Liver (tissue), 9 donors: Measurements from ENCODE around the gene PITPNM1. TPM values are rescaled to one million over a fixed set of nuclear protein-coding genes. Genes with fewer than 3 reads are reported as not detected.
"Not testable (repeated sequence)": the region's sequence is repeated elsewhere in the genome, so short reads cannot be mapped to it uniquely, and the experiment has no call there.

ENCODE experiments used
- DNase-seq: peaks from one replicate; pipeline ENCODE4 v3.0.0-alpha.2; 2017; ENCODE audit warnings: low spot score
- H3K27ac ChIP-seq, 2 donors: one replicate each; pipeline ENCODE4 v1.7.0; 2013; ENCODE audit warnings: inconsistent platforms in 2 of 2, low read length in 2 of 2, control low read depth in 1 of 2, low read depth in 1 of 2, mild to moderate bottlenecking in 1 of 2
- H3K27me3 ChIP-seq, 4 donors: one replicate each; pipeline versions ENCODE4 v1.6.1 to v1.7.0; 2013; ENCODE audit warnings: low read length in 3 of 4, inconsistent platforms in 1 of 4, mild to moderate bottlenecking in 1 of 4, moderate library complexity in 1 of 4; ENCODE audit not compliant: control insufficient read depth in 4 of 4, insufficient read depth in 4 of 4
- H3K36me3 ChIP-seq, 4 donors: one replicate each; pipeline versions ENCODE4 v1.6.1 to v1.7.0; 2013; ENCODE audit warnings: low read length in 3 of 4, mild to moderate bottlenecking in 3 of 4, low read depth in 1 of 4, moderate library complexity in 1 of 4; ENCODE audit not compliant: control insufficient read depth in 4 of 4, insufficient read depth in 3 of 4
- H3K4me1 ChIP-seq, 4 donors: one replicate each; pipeline versions ENCODE4 v1.6.1 to v1.7.0; 2013; ENCODE audit warnings: low read length in 3 of 4, mild to moderate bottlenecking in 3 of 4, moderate library complexity in 1 of 4; ENCODE audit not compliant: control insufficient read depth in 4 of 4, insufficient read depth in 4 of 4
- H3K4me3 ChIP-seq, 3 donors: one replicate each; pipeline versions ENCODE4 v1.6.1 to v1.7.0; 2013; ENCODE audit warnings: low read length in 3 of 3, control low read depth in 1 of 3, low read depth in 1 of 3, mild to moderate bottlenecking in 1 of 3
- H3K9ac ChIP-seq, 2 donors: one replicate each; pipeline ENCODE4 v1.7.0; 2013; ENCODE audit warnings: low read length in 2 of 2, mild to moderate bottlenecking in 2 of 2, moderate library complexity in 2 of 2, control low read depth in 1 of 2, low read depth in 1 of 2
- H3K9me3 ChIP-seq, 4 donors: one replicate each; pipeline versions ENCODE4 v1.6.1 to v1.7.0; 2013; ENCODE audit warnings: low read length in 3 of 4; ENCODE audit not compliant: control insufficient read depth in 4 of 4
- EGR1 ChIP-seq, 2 donors: IDR thresholded peaks; 2 replicates each; pipeline ENCODE4 v1.6.1; 2016 to 2018; ENCODE audit warnings: antibody characterized with exemption in 2 of 2, low read depth in 2 of 2
- FOXA2 ChIP-seq: IDR thresholded peaks from 2 replicates; pipeline ENCODE4 v1.6.1; 2016; ENCODE audit warnings: antibody characterized with exemption
- HNF4A ChIP-seq, 2 donors: conservative IDR thresholded peaks; 2 replicates each; pipeline ENCODE4 v1.6.1; 2016; ENCODE audit warnings: antibody characterized with exemption in 2 of 2, mild to moderate bottlenecking in 2 of 2
- HNF4G ChIP-seq: IDR thresholded peaks from 2 replicates; pipeline ENCODE4 v1.6.1; 2016; ENCODE audit warnings: antibody characterized with exemption
- JUND ChIP-seq, 2 donors: IDR thresholded peaks; 2 replicates each; pipeline ENCODE4 v1.6.1; 2016; ENCODE audit warnings: antibody characterized with exemption in 2 of 2
- RXRA ChIP-seq, 2 donors: IDR thresholded peaks; 2 replicates each; pipeline ENCODE4 v1.6.1; 2017 to 2018; ENCODE audit warnings: antibody characterized with exemption in 2 of 2, mild to moderate bottlenecking in 1 of 2
- YY1 ChIP-seq: IDR thresholded peaks from 2 replicates; pipeline ENCODE4 v1.6.1; 2016; ENCODE audit warnings: antibody characterized with exemption, mild to moderate bottlenecking
- WGBS: extraction: QIAGEN DNeasy Blood & Tissue Kit; methylation state at CpG from one replicate; pipeline ENCODE4 v1.1.7; 2013; 5-methylcytosine and 5-hydroxymethylcytosine counted together
- polyA plus RNA-seq, 2 donors: library from polyadenylated mRNA; stranded (reverse) in 1 of 2; unstranded in 1 of 2; fragments of 200-250 nt in 1 of 2; fragments of >200 nt in 1 of 2; fragmentation: Nextera tagmentation in 1 of 2; extraction: Ambion mirVana in 1 of 2; gene quantifications; one replicate each; pipeline versions ENCODE4 v1.2.1 to v1.2.3, GENCODE V29; 2013 to 2015
- total RNA-seq, 2 donors: library from RNA; depleted of rRNA; stranded (reverse); fragments of >200 nt; gene quantifications; one replicate each; pipeline ENCODE4 v1.2.3, GENCODE V29; 2014
- TF ChIP-seq, protein P1 (sequence below): fragments of 150-350 bp; IDR thresholded peaks from 2 replicates; pipeline ENCODE4 v1.5.1; 2017; ENCODE audit warnings: improper control_type of control experiment, low read depth, low read length; ENCODE audit not compliant: missing input control
- TF ChIP-seq, protein P2 (sequence below): IDR thresholded peaks from 2 replicates; pipeline ENCODE4 v1.6.1; 2016; ENCODE audit warnings: antibody characterized with exemption
- TF ChIP-seq, protein P3 (sequence below): IDR thresholded peaks from 2 replicates; pipeline ENCODE4 v1.6.1; 2016; ENCODE audit warnings: antibody characterized with exemption
- TF ChIP-seq, protein P4 (sequence below): IDR thresholded peaks from 2 replicates; pipeline ENCODE4 v1.6.1; 2016; ENCODE audit warnings: antibody characterized with exemption, mild to moderate bottlenecking
- donor health status: healthy.
- donor health status: healthy.
- donor health status: healthy.
- donor health status: healthy.
- donor health status: healthy.

PITPNM1 gene
- total and polyA plus RNA-seq, 4 donors, result 1.3 to 9.3 (median 5.1) TPM

DNA sequence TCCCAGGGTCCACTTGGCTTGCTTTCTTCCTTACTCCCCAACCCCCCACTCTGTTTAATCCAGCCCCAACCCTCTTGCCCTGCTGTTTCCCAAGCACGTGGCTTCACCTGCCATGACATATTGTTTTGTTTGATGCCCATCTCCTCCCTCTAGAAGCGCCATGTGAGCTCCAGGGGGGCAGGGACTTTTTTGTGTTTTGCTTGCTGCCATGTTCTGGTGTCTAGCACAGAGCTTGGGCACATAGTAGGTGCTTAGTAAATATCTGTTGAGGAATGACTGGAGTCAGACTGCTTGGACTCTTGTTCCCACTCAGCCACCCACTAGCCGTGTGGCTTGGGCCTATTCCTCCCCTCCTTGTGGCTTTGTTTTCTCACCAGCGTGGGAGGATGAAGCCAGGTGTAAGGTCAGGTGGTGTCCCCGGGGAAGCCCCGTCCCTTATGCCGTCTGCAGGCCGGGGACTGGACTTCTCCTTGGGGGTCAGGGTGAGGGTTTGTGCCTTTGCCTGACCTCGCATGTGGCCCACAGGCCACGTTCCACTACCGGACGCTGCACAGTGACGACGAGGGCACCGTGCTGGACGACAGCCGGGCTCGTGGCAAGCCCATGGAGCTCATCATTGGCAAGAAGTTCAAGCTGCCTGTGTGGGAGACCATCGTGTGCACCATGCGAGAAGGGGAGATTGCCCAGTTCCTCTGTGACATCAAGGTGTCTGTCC lies 18.5 kb downstream of the PITPNM1 start:
- no peak for DNase-seq
- Histone ChIP-seq H3K36me3 (peaks cover 6 to 28% (median 12%) of the 10 kb centered on the region in 4 donors), H3K9ac (no peak overlapping the region), H3K27ac (no peak overlapping the region), H3K4me3 (no peak overlapping the region), H3K9me3 (no peaks in the 10 kb centered on the region), H3K27me3 (no peaks in the 10 kb centered on the region), H3K4me1 (peaks cover 10 to 25% (median 15%) of the 10 kb centered on the region in 4 donors)
- 89% methylated on average over 20 of the region's 20 CpGs for WGBS
- TF ChIP-seq, protein P1, sequence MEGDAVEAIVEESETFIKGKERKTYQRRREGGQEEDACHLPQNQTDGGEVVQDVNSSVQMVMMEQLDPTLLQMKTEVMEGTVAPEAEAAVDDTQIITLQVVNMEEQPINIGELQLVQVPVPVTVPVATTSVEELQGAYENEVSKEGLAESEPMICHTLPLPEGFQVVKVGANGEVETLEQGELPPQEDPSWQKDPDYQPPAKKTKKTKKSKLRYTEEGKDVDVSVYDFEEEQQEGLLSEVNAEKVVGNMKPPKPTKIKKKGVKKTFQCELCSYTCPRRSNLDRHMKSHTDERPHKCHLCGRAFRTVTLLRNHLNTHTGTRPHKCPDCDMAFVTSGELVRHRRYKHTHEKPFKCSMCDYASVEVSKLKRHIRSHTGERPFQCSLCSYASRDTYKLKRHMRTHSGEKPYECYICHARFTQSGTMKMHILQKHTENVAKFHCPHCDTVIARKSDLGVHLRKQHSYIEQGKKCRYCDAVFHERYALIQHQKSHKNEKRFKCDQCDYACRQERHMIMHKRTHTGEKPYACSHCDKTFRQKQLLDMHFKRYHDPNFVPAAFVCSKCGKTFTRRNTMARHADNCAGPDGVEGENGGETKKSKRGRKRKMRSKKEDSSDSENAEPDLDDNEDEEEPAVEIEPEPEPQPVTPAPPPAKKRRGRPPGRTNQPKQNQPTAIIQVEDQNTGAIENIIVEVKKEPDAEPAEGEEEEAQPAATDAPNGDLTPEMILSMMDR, result no peak
- TF ChIP-seq HNF4A (conservative IDR thresholded peaks at IDR 0.05), result no peak
- TF ChIP-seq, protein P2, sequence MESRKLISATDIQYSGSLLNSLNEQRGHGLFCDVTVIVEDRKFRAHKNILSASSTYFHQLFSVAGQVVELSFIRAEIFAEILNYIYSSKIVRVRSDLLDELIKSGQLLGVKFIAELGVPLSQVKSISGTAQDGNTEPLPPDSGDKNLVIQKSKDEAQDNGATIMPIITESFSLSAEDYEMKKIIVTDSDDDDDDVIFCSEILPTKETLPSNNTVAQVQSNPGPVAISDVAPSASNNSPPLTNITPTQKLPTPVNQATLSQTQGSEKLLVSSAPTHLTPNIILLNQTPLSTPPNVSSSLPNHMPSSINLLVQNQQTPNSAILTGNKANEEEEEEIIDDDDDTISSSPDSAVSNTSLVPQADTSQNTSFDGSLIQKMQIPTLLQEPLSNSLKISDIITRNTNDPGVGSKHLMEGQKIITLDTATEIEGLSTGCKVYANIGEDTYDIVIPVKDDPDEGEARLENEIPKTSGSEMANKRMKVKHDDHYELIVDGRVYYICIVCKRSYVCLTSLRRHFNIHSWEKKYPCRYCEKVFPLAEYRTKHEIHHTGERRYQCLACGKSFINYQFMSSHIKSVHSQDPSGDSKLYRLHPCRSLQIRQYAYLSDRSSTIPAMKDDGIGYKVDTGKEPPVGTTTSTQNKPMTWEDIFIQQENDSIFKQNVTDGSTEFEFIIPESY, result no peak
- TF ChIP-seq FOXA2, result no peak
- TF ChIP-seq RXRA (IDR thresholded peaks at IDR 0.05), result no peak
- TF ChIP-seq, protein P3, sequence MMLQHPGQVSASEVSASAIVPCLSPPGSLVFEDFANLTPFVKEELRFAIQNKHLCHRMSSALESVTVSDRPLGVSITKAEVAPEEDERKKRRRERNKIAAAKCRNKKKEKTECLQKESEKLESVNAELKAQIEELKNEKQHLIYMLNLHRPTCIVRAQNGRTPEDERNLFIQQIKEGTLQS, result no peak
- no peak for TF ChIP-seq JUND (IDR thresholded peaks at IDR 0.05)

DNA sequence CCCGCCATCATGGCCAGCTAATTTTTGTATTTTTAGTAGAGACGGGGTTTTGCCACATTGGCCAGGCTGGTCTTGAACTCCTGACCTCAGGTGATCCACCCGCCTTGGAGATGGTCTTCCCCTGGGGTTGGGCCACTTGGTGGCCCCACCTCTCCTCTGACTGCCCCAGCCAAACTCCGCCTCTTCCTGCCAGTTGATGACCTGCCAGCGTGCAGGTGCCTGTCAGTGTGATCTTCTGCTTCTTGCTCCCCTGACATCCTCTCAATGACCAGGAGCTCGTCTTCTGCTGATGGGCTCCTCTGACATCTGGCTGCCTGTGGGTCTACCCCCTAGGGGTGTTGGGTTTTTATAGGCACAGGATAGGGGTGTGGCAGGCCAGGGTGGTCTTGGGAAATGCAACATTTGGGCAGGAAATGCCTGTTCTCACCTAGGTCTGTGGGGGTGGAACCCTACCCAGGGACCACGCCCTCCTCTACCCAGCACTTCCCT lies 19.2 kb downstream of the PITPNM1 start:
- H3K4me3 ChIP-seq, H3K27me3 ChIP-seq, DNase-seq, H3K27ac ChIP-seq, H3K9me3 ChIP-seq, H3K9ac ChIP-seq: not testable (repeated sequence)
- Histone ChIP-seq H3K36me3 (peaks cover 3 to 22% (median 11%) of the 10 kb centered on the region in 4 donors), H3K4me1 (peaks cover 10 to 25% (median 15%) of the 10 kb centered on the region in 4 donors)
- 90% methylated on average over 7 of the region's 7 CpGs for WGBS

DNA sequence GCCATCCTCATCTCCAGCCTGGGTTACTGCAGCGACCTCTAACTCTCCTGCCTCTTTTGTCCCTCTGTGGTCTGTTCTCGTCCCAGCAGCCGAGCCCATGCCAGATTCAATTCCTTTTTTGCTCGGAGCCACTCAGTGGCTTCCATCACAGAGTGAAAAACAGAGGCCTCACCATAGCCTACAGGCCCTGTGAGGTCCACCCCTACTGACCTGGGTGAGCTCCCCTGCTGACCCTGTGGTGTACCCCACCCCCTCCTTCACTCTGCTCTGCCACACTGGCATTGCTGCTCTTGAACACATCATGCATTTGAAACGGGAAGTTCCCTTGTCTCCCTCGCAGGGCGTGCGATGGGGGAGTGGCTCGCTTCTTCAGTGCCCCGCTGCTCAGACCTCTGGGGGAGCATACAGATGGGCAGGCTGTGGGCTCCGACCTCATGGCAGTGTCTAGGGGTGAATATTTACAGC lies 20.3 kb downstream of the PITPNM1 start:
- TF ChIP-seq, protein P4, sequence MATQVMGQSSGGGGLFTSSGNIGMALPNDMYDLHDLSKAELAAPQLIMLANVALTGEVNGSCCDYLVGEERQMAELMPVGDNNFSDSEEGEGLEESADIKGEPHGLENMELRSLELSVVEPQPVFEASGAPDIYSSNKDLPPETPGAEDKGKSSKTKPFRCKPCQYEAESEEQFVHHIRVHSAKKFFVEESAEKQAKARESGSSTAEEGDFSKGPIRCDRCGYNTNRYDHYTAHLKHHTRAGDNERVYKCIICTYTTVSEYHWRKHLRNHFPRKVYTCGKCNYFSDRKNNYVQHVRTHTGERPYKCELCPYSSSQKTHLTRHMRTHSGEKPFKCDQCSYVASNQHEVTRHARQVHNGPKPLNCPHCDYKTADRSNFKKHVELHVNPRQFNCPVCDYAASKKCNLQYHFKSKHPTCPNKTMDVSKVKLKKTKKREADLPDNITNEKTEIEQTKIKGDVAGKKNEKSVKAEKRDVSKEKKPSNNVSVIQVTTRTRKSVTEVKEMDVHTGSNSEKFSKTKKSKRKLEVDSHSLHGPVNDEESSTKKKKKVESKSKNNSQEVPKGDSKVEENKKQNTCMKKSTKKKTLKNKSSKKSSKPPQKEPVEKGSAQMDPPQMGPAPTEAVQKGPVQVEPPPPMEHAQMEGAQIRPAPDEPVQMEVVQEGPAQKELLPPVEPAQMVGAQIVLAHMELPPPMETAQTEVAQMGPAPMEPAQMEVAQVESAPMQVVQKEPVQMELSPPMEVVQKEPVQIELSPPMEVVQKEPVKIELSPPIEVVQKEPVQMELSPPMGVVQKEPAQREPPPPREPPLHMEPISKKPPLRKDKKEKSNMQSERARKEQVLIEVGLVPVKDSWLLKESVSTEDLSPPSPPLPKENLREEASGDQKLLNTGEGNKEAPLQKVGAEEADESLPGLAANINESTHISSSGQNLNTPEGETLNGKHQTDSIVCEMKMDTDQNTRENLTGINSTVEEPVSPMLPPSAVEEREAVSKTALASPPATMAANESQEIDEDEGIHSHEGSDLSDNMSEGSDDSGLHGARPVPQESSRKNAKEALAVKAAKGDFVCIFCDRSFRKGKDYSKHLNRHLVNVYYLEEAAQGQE, result no peak
- TF ChIP-seq HNF4G (no peak), JUND (IDR thresholded peaks at IDR 0.05) (no peak), YY1 (no peak), EGR1 (IDR thresholded peaks at IDR 0.05; ENCODE audit: low read depth in 2 of 2) (no peak), HNF4A (conservative IDR thresholded peaks at IDR 0.05) (no peak)
- TF ChIP-seq, protein P2, result no peak
- H3K9me3 ChIP-seq, result no peaks in the 10 kb centered on the region
- no peaks in the 10 kb centered on the region for H3K27me3 ChIP-seq
- peaks cover 10 to 25% (median 15%) of the 10 kb centered on the region in 4 donors for H3K4me1 ChIP-seq
- H3K9ac ChIP-seq, result no peak overlapping the region
- WGBS, result 75% methylated on average over 11 of the region's 11 CpGs
- H3K27ac ChIP-seq, result peak overlapping the region in 1 of 2 donors; percentile 52
- H3K4me3 ChIP-seq, result no peak overlapping the region
- H3K36me3 ChIP-seq, result peaks cover 2 to 12% (median 7%) of the 10 kb centered on the region in 4 donors
- DNase-seq, result no peak
